ENCODE data around the gene MBLAC1. TPM values are rescaled to one million over a fixed set of nuclear protein-coding genes. Genes with fewer than 3 reads are reported as not detected.
A peak's percentile ranks its signal among the peaks of the same experiment; 100 is the strongest.

Gene MBLAC1
- total RNA-seq, 2 experiments from 2014 or later: 4.8 to 6.5 TPM

DNA sequence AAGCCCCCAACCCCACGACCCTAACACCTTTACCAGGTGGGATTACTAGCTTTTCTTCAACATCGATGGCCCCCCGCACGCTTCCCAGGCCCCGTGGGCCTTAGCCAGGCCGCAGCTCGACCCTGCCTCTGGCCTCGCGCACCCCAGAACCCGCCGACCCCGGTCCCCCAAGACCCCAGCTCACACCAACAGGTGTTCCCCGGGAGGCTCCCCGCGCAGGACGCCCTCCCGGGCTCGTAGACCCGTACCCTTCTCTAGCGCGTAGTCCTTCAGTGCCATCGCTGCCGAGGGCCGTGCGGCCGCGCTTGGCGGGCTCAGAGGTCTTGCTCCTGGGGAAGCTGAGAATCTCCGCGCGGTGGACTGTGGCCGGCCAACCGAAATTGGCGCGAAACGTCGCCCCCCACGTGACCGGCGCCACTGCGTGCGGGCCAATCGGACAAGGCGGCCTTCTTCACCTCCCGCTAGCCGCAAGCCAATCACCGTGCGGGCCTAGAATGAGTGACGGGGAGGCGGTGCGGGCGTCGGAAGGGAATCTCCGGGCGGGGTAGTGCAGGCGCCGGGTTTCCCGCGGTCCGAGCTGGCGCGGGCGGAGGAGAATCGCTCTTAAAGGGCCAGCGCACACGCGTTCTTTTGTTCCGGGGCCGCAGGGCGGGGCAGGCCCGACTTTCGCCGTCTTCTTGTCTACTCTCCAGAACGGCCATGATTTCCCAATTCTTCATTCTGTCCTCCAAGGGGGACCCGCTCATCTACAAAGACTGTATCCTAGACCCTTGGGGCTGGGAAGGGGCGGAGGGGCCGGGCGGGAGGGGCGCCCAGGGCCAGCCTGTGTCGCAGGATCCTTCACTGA lies 25.5 kb upstream of the MBLAC1 start, which contains the start of the genes AP4M1 and MCM7:
Gene AP4M1 (plus strand): TSS at position 628 of the 847 bp plus-strand sequence. CDS start 72 bp downstream, at position 700.
Gene MCM7 (minus strand): TSS at position 382 of the 847 bp plus-strand sequence. CDS start 103 bp downstream, at position 279.
- H3K36me3 Mint-ChIP-seq: peaks cover 33% of the 10 kb centered on the region
- peak within 1 kb of the TSS; percentile 89 for H3K27ac Mint-ChIP-seq
- H3K27me3 Mint-ChIP-seq: no peaks in the 10 kb centered on the region

DNA sequence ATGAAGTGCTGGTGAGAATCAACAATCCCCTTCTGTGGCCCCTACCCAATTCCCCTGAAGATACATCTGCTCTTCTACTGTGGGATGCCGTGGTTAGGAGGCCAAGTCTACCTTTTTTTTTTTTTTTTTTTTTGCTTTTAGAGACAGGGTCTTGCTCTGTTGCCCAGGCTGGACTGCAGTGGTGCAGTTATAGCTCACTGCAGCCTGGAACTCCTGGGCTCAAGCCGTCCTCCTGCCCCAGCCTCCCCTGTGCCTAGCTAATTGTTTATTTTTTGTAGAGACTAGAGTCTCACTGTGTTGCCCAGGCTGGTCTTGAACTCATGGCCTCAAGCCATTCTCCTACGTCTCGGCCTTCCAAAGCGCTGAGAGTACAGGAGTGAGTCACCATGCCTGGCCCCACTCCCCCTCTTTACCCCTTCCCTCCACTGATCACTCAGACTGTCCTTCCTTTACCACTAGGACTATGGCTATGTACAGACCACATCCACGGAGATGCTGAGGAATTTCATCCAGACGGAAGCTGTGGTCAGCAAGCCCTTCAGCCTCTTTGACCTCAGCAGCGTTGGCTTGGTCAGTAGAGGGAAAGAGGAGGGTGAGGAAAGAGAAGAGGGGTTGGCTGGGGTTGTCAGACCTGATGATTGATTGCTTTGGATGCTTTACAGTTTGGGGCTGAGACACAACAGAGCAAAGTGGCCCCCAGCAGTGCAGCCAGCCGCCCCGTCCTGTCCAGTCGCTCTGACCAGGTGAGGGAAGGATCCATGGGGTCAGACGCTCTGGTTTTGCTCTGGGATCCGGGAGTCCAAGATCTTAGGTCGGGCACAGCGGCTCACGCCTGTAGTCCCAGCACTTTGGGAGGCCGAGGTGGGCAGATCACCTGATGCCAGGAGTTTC lies 23.6 kb upstream of the MBLAC1 start:
- Mint-ChIP-seq H3K9me3 (no peaks in the 10 kb centered on the region), H3K36me3 (peaks cover 22% of the 10 kb centered on the region), H3K4me3 (peak overlapping the region; percentile 93), H3K27ac (peak overlapping the region; percentile 11), H3K27me3 (no peaks in the 10 kb centered on the region), H3K4me1 (peaks cover 26% of the 10 kb centered on the region)
- no peak for DNase-seq
- no peak for ATAC-seq (ENCODE audit: low read depth)
- POLR2A ChIA-PET: interaction anchor here (0.7 to 5.1 kb wide), 6 partner anchors 10 to 119 kb away, joined by 3 to 89 read pairs (median 20); partner anchors contain the start of genes CNPY4, COPS6 and MBLAC1

More for the DNA sequence above, 25.5 kb upstream of the MBLAC1 start, which contains the start of the genes AP4M1 and MCM7:
- Mint-ChIP-seq H3K4me1 (peaks cover 31% of the 10 kb centered on the region), H3K9me3 (no peaks in the 10 kb centered on the region), H3K4me3 (peak within 1 kb of the TSS; percentile 93)
- peak; percentile 87 for ATAC-seq (ENCODE audit: low read depth)
- peak; percentile 96 for DNase-seq
- POLR2A ChIA-PET: interaction anchor here (0.6 to 5.1 kb wide), 29 partner anchors 9 to 692 kb away, joined by 3 to 89 read pairs (median 5); partner anchors contain the start of genes BUD31, CNPY4, COPS6 and LAMTOR4

GRCh38 chr7:100105534-100105933 lies 21.2 kb upstream of the MBLAC1 start:
- H3K4me1 Mint-ChIP-seq: peaks cover 6% of the 10 kb centered on the region
- H3K27me3 Mint-ChIP-seq: no peaks in the 10 kb centered on the region
- POLR2A ChIA-PET: no interaction called here
- no peak for ATAC-seq (ENCODE audit: low read depth)
- H3K9me3 Mint-ChIP-seq: no peaks in the 10 kb centered on the region
- no peak for DNase-seq
- H3K4me3 Mint-ChIP-seq: no peak overlapping the region
- no peak overlapping the region for H3K27ac Mint-ChIP-seq
- peaks cover 11% of the 10 kb centered on the region for H3K36me3 Mint-ChIP-seq

DNA sequence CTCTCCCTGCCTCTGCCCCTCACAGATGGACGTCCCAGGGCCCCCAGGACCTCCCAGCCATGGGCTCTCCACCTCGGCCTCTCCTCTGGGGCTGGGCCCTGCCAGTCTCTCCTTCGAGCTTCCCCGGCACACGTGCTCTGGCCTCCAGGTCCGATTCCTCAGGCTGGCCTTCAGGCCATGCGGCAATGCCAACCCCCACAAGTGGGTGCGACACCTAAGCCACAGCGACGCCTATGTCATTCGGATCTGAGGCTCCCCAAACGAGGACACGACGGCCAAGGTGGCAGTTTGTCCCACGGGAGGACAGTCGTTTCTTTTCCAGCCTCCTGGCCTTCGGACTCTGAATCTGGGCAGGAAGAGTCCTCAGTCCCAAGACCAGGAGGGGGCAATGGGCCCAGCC lies 20.1 kb upstream of the MBLAC1 start:
- Mint-ChIP-seq H3K4me1 (peaks cover 6% of the 10 kb centered on the region), H3K9me3 (no peaks in the 10 kb centered on the region), H3K36me3 (peaks cover 16% of the 10 kb centered on the region), H3K27ac (no peak overlapping the region), H3K4me3 (no peak overlapping the region), H3K27me3 (no peaks in the 10 kb centered on the region)
- no peak for DNase-seq
- POLR2A ChIA-PET: interaction anchor here (0.8 kb wide), 1 partner anchor 42 kb away, joined by 3 read pairs; the partner anchor contains the start of gene LAMTOR4
- ATAC-seq (ENCODE audit: low read depth): no peak

- no peak for ATAC-seq (ENCODE audit: low read depth)
- H3K4me1 Mint-ChIP-seq: peaks cover 6% of the 10 kb centered on the region
- H3K27ac Mint-ChIP-seq: no peak overlapping the region
- no peaks in the 10 kb centered on the region for H3K27me3 Mint-ChIP-seq
- DNase-seq: no peak
- no peak overlapping the region for H3K4me3 Mint-ChIP-seq
- no peaks in the 10 kb centered on the region for H3K9me3 Mint-ChIP-seq
- POLR2A ChIA-PET: interaction anchor here (0.9 kb wide), 1 partner anchor 12 kb away, joined by 3 read pairs; the partner anchor contains the start of gene CNPY4
- H3K36me3 Mint-ChIP-seq: peaks cover 16% of the 10 kb centered on the region
Observed at GRCh38 chr7:100107125-100107737, 19.5 kb upstream of the MBLAC1 start.

GRCh38 chr7:100107890-100108289 lies 18.9 kb upstream of the MBLAC1 start:
- peaks cover 16% of the 10 kb centered on the region for H3K36me3 Mint-ChIP-seq
- H3K4me3 Mint-ChIP-seq: no peak overlapping the region
- POLR2A ChIA-PET: interaction anchor here (0.6 to 0.9 kb wide), 2 partner anchors 12 to 79 kb away, joined by 3 to 6 read pairs; partner anchors contain the start of gene CNPY4
- ATAC-seq (ENCODE audit: low read depth) (no peak), DNase-seq (no peak)
- H3K27ac Mint-ChIP-seq: no peak overlapping the region
- H3K4me1 Mint-ChIP-seq: peaks cover 1% of the 10 kb centered on the region
- no peaks in the 10 kb centered on the region for H3K27me3 Mint-ChIP-seq
- H3K9me3 Mint-ChIP-seq: no peaks in the 10 kb centered on the region

DNA sequence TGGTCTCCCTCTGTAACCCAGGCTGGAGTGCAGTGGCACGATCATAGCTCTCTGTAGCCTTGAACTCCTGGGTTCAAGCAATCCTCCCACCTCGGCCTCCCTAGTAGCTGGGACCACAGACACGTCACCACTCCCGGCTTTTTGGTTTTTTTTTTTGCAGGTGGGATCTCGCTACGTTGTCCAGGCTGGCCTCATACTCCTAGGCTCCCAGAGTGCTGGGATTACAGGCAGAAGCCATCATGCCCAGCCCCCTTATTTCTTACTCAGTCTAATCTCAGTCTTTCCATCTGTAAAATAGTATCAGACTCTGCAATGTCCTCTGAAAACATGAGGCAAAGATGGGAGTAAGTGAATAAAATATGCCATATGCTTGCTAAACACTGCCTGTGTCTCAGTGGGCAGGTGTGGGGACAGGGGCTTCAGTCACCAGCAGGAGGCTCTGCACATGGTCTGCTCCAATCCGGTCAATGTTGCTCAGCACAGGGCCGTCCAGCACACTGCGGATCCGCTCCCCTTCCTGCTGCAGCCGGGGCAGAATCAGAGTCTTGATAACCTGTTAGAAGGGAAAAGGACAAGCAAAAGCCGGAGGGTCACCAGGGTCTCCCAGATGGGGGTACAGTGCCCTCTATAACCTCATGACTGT lies 17.1 kb upstream of the MBLAC1 start:
- no peak overlapping the region for H3K27ac Mint-ChIP-seq
- DNase-seq: no peak
- no peaks in the 10 kb centered on the region for H3K9me3 Mint-ChIP-seq
- POLR2A ChIA-PET: interaction anchor here (0.6 kb wide), 1 partner anchor 258 kb away, joined by 8 read pairs; no protein-coding TSS in a partner anchor
- no peak for ATAC-seq (ENCODE audit: low read depth)
- H3K36me3 Mint-ChIP-seq: peaks cover 18% of the 10 kb centered on the region
- H3K27me3 Mint-ChIP-seq: no peaks in the 10 kb centered on the region
- H3K4me3 Mint-ChIP-seq: no peak overlapping the region
- no peaks in the 10 kb centered on the region for H3K4me1 Mint-ChIP-seq

- POLR2A ChIA-PET: no interaction called here
Observed at GRCh38 chr7:100111156-100111555, 15.6 kb upstream of the MBLAC1 start.

DNA sequence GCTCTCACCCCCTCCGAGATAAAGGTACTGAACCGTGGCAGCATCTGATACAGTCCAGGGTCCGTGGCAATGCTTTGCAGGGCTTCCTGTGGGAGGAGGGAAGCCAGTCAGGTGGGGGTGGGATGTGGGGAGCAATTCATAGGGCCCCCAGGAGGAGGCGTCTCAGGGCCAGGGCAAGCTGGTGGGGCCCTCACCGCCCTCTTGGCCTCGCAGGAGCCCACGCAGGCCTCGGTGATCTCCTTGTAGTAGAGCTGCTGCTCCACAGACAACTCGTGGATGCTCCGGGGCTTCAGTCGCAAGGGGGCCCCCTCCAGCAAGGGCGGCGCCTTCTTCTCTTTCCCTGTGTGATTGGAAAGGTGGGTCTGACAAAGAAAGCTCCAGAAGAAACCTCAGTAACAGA lies 14.9 kb upstream of the MBLAC1 start:
- ATAC-seq (ENCODE audit: low read depth): no peak
- H3K4me3 Mint-ChIP-seq: no peak overlapping the region
- peaks cover 22% of the 10 kb centered on the region for H3K36me3 Mint-ChIP-seq
- no peaks in the 10 kb centered on the region for H3K9me3 Mint-ChIP-seq
- POLR2A ChIA-PET: no interaction called here
- H3K27me3 Mint-ChIP-seq: no peaks in the 10 kb centered on the region
- no peak overlapping the region for H3K27ac Mint-ChIP-seq
- H3K4me1 Mint-ChIP-seq: peaks cover 4% of the 10 kb centered on the region
- DNase-seq: no peak

More at GRCh38 chr7:100111156-100111555, 15.6 kb upstream of the MBLAC1 start:
- DNase-seq: no peak
- Mint-ChIP-seq H3K9me3 (no peaks in the 10 kb centered on the region), H3K36me3 (peaks cover 19% of the 10 kb centered on the region), H3K4me3 (no peak overlapping the region), H3K27ac (no peak overlapping the region), H3K27me3 (no peaks in the 10 kb centered on the region), H3K4me1 (peaks cover 2% of the 10 kb centered on the region)
- no peak for ATAC-seq (ENCODE audit: low read depth)

DNA sequence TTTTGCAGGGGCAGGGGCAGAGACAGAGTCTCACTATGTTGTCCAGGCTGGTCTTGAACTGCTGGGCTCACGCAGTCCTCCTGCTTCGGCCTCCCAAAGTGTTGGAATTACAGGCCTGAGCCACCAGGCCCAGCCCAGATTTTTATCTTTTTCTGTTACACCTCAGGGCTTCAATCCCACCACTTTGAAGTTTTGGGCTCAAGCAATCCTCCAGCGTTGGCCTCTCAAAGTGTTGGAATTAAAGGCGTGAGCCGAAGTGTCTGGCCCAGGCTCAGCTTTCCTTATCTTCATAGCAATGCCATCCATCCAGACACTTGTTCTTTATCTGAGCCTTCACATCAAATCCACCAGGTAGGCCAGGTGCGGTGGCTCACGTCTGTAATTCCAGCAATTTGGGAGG lies 11.7 kb upstream of the MBLAC1 start:
- no peaks in the 10 kb centered on the region for H3K9me3 Mint-ChIP-seq
- H3K4me3 Mint-ChIP-seq: no peak overlapping the region
- ATAC-seq (ENCODE audit: low read depth): no peak
- peaks cover 10% of the 10 kb centered on the region for H3K4me1 Mint-ChIP-seq
- H3K27me3 Mint-ChIP-seq: no peaks in the 10 kb centered on the region
- no peak overlapping the region for H3K27ac Mint-ChIP-seq
- DNase-seq: no peak
- POLR2A ChIA-PET: interaction anchor here (0.9 to 1.9 kb wide), 2 partner anchors 13 to 24 kb away, joined by 5 to 12 read pairs; partner anchors contain the start of genes AP4M1 and MCM7
- H3K36me3 Mint-ChIP-seq: peaks cover 14% of the 10 kb centered on the region

GRCh38 chr7:100118388-100119071 lies 8.2 kb upstream of the MBLAC1 start:
- Mint-ChIP-seq H3K4me1 (peaks cover 14% of the 10 kb centered on the region), H3K36me3 (peaks cover 10% of the 10 kb centered on the region), H3K27me3 (no peaks in the 10 kb centered on the region), H3K9me3 (no peaks in the 10 kb centered on the region), H3K4me3 (peak overlapping the region; percentile 87), H3K27ac (peak overlapping the region; percentile 88)
- ATAC-seq (ENCODE audit: low read depth) (no peak), DNase-seq (no peak)
- POLR2A ChIA-PET: no interaction called here
